Natural killer cell (primary cell): ENCODE measurements around the gene RFPL4A. TPM values are rescaled to one million over a fixed set of nuclear protein-coding genes. Genes with fewer than 3 reads are reported as not detected.

Experiments
- ATAC-seq, 3 donors: fragments of 150-1000 bp in 2 of 3; fragments of 200-7000 bp in 1 of 3; cut with Tn5 transposase; 1 replicate in 1 of 3; 2 replicates in 2 of 3; pipeline ENCODE4 v1.10.0; 2021; ENCODE audit warnings: mild to moderate bottlenecking in 2 of 3, moderate library complexity in 2 of 3
- DNase-seq, 2 donors: peaks; one replicate each; pipeline versions ENCODE4 v3.0.0 to v3.0.0-alpha.2; 2013 to 2021; ENCODE audit warnings: mixed read lengths in 1 of 2
- H3K27ac ChIP-seq: one replicate; pipeline ENCODE4 v1.5.1; 2013; ENCODE audit warnings: mild to moderate bottlenecking, low read length
- H3K27me3 ChIP-seq: one replicate; pipeline ENCODE4 v1.6.1; 2013; ENCODE audit warnings: low read length; ENCODE audit not compliant: control insufficient read depth, insufficient read depth
- H3K36me3 ChIP-seq: one replicate; pipeline ENCODE4 v1.6.1; 2013; ENCODE audit warnings: low read length; ENCODE audit not compliant: control insufficient read depth, insufficient read depth
- H3K4me1 ChIP-seq: one replicate; pipeline ENCODE4 v1.6.1; 2013; ENCODE audit warnings: low read length; ENCODE audit not compliant: control insufficient read depth, insufficient read depth
- H3K4me3 ChIP-seq: one replicate; pipeline ENCODE4 v1.5.1; 2013; ENCODE audit warnings: low read length
- H3K9me3 ChIP-seq: one replicate; pipeline ENCODE4 v1.6.1; 2013; ENCODE audit warnings: low read length; ENCODE audit not compliant: control insufficient read depth, insufficient read depth
- H3K27ac Mint-ChIP-seq, 2 donors: one replicate each; pipeline ENCODE4 v1.8.0; 2022; ENCODE audit warnings: mild to moderate bottlenecking in 2 of 2, mixed read lengths in 2 of 2, moderate library complexity in 1 of 2
- H3K27me3 Mint-ChIP-seq, 2 donors: one replicate each; pipeline ENCODE4 v1.8.0; 2022; ENCODE audit warnings: low read depth in 2 of 2, mixed read lengths in 2 of 2
- H3K36me3 Mint-ChIP-seq: one replicate; pipeline ENCODE4 v1.8.0; 2022; ENCODE audit warnings: mixed read lengths
- H3K4me1 Mint-ChIP-seq, 2 donors: one replicate each; pipeline ENCODE4 v1.8.0; 2022; ENCODE audit warnings: mixed read lengths in 2 of 2
- H3K4me3 Mint-ChIP-seq: one replicate; pipeline ENCODE4 v1.8.0; 2022; ENCODE audit warnings: mild to moderate bottlenecking, moderate library complexity, mixed read lengths
- H3K9me3 Mint-ChIP-seq, 2 donors: one replicate each; pipeline ENCODE4 v1.8.0; 2022; ENCODE audit warnings: mixed read lengths in 2 of 2
- CTCF ChIP-seq: fragments of 200-600 bp; IDR thresholded peaks from one replicate; pipeline ENCODE4 v1.8.0; 2022; ENCODE audit warnings: antibody characterized with exemption
- WGBS: methylation state at CpG from one replicate; pipeline ENCODE4 v1.1.7; 2013; ENCODE audit warnings: missing lambda C conversion rate; ENCODE audit not compliant: insufficient coverage; 5-methylcytosine and 5-hydroxymethylcytosine counted together
- intact Hi-C: fragments of 100-400 bp; cut with micrococcal nuclease; formaldehyde crosslinking; loops from one replicate; pipeline ENCODE4 v1.14.2; 2022
- total RNA-seq, 4 donors: library from RNA; stranded (reverse); fragments of 120-200 nt in 1 of 4; gene quantifications; one replicate each; pipeline versions ENCODE4 v1.2.3 to v1.2.4, GENCODE V29; 2013 to 2022

RFPL4A gene
- total RNA-seq, 3 donors from 2014 or later (not counting 1 experiment from before 2014, with no cell fraction given), result not detected

GRCh38 chr19:55801416-55801815, 42.5 kb downstream of the RFPL4A start:
- H3K36me3 ChIP-seq, result no peaks in the 10 kb centered on the region
- no peak overlapping the region for H3K4me3 Mint-ChIP-seq
- DNase-seq (no peak), ATAC-seq (no peak)
- H3K9me3 Mint-ChIP-seq, result peaks cover 5 to 6% of the 10 kb centered on the region in 2 donors
- H3K4me1 ChIP-seq, result no peaks in the 10 kb centered on the region
- H3K27ac Mint-ChIP-seq, result no peak overlapping the region
- peaks cover 12 to 15% of the 10 kb centered on the region in 2 donors for H3K27me3 Mint-ChIP-seq
- intact Hi-C loops, result loop anchor here (10.0 kb wide), 1 partner anchor 167 kb away; no protein-coding TSS in a partner anchor
- WGBS, result 60% methylated on average over 7 of the region's 7 CpGs
- no peak overlapping the region for H3K27ac ChIP-seq
- H3K4me1 Mint-ChIP-seq, result no peaks in the 10 kb centered on the region
- no peak overlapping the region for H3K4me3 ChIP-seq
- H3K36me3 Mint-ChIP-seq, result no peaks in the 10 kb centered on the region
- no peak for TF ChIP-seq CTCF
- no peaks in the 10 kb centered on the region for H3K27me3 ChIP-seq
- H3K9me3 ChIP-seq, result no peaks in the 10 kb centered on the region

- no peaks in the 10 kb centered on the region for H3K4me1 Mint-ChIP-seq
- intact Hi-C loops, result loop anchor here (10.0 kb wide), 1 partner anchor 167 kb away; no protein-coding TSS in a partner anchor
- no peaks in the 10 kb centered on the region for H3K36me3 Mint-ChIP-seq
- Histone ChIP-seq H3K4me3 (no peak overlapping the region), H3K27me3 (no peaks in the 10 kb centered on the region), H3K9me3 (no peaks in the 10 kb centered on the region), H3K36me3 (no peaks in the 10 kb centered on the region), H3K4me1 (no peaks in the 10 kb centered on the region), H3K27ac (no peak overlapping the region)
- peaks cover 11 to 19% of the 10 kb centered on the region in 2 donors for H3K27me3 Mint-ChIP-seq
- no peak for DNase-seq
- WGBS, result 87% methylated on average over 2 of the region's 2 CpGs
- TF ChIP-seq CTCF, result no peak
- H3K9me3 Mint-ChIP-seq, result peaks cover 6 to 9% of the 10 kb centered on the region in 2 donors
- H3K4me3 Mint-ChIP-seq, result no peak overlapping the region
- H3K27ac Mint-ChIP-seq, result no peak overlapping the region
- ATAC-seq, result no peak
Observed at GRCh38 chr19:55802281-55802680, 43.4 kb downstream of the RFPL4A start.

DNA sequence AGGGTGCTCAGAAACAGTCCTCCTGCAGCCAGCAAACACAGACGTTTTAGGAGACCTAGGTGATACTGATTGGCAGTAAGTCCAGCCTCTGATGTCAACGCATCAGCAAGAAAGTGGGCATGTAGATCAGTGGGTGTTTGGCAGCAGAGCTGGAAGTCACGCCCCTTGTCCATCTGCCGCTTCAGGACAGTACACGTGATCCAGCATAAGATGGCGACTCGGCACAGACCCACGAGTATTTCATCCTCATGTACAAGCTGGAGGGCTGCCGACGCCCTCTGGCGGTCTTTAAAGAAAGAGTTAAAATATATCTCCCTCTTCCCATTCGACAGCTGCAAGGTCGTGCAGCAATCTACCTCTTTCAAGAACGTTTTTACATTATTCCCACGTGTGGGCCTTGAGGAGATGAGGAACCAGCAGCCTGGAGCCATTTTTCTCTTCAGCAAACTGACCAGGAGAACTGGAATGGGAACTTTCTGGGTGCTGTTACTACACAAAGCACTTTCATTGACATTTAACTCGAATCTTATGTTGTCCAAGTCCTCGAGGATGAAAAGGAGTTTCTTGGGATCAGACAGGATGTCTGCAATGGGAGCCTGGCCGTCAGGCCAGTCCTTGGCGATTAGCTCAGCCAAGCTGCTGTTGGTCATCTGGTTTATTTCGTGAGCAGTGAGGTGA, 50.6 kb downstream of the RFPL4A start:
- Mint-ChIP-seq H3K27ac (no peak overlapping the region), H3K27me3 (peaks cover 0 to 17% of the 10 kb centered on the region in 2 donors), H3K36me3 (no peaks in the 10 kb centered on the region), H3K4me3 (no peak overlapping the region), H3K4me1 (peaks cover 0 to 5% of the 10 kb centered on the region in 2 donors), H3K9me3 (peaks cover 2 to 4% of the 10 kb centered on the region in 2 donors)
- no peaks in the 10 kb centered on the region for H3K9me3 ChIP-seq
- no peaks in the 10 kb centered on the region for H3K4me1 ChIP-seq
- H3K4me3 ChIP-seq, result no peak overlapping the region
- no peak overlapping the region for H3K27ac ChIP-seq
- 36% methylated on average over 20 of the region's 20 CpGs for WGBS
- no peaks in the 10 kb centered on the region for H3K27me3 ChIP-seq
- TF ChIP-seq CTCF, result no peak
- DNase-seq, result peak in 1 of 2 donors; percentile 57
- H3K36me3 ChIP-seq, result no peaks in the 10 kb centered on the region
- intact Hi-C loops, result loop anchor here (10.0 kb wide), 1 partner anchor 175 kb away; no protein-coding TSS in a partner anchor
- peak in 1 of 3 donors; percentile 50 for ATAC-seq
